Measurements from ENCODE around the gene NTF3.

The NTF3 gene

GRCh38 chr12:5522432-5523335, 90.8 kb downstream of the NTF3 start:
- H3K36me3 ChIP-seq (ENCODE audit: low read depth) = no peaks in the 10 kb centered on the region
- no peak for TF ChIP-seq CTCF (IDR thresholded peaks at IDR 0.05; ENCODE audit: poor library complexity, severe bottlenecking)
- DNase-seq (ENCODE audit: low spot score) (no peak), ATAC-seq (ENCODE audit: low read depth) (no peak)
- no peak overlapping the region for H3K27ac ChIP-seq (ENCODE audit: poor library complexity, severe bottlenecking)
- H3K4me1 ChIP-seq (ENCODE audit: insufficient read depth, poor library complexity, severe bottlenecking) = no peaks in the 10 kb centered on the region
- no peaks in the 10 kb centered on the region for H3K27me3 ChIP-seq (ENCODE audit: insufficient read depth, poor library complexity, severe bottlenecking)
- no peak overlapping the region for H3K4me3 ChIP-seq (ENCODE audit: severe bottlenecking)
- H3K9me3 ChIP-seq (ENCODE audit: severe bottlenecking) = no peaks in the 10 kb centered on the region

GRCh38 chr12:5523396-5524115, 91.6 kb downstream of the NTF3 start:
- no peak for ATAC-seq (ENCODE audit: low read depth)
- no peak for TF ChIP-seq CTCF (IDR thresholded peaks at IDR 0.05; ENCODE audit: poor library complexity, severe bottlenecking)
- no peak for DNase-seq (ENCODE audit: low spot score)

GRCh38 chr12:5524116-5524768, 92.3 kb downstream of the NTF3 start:
- no peaks in the 10 kb centered on the region for H3K36me3 ChIP-seq (ENCODE audit: low read depth)
- no peak for DNase-seq (ENCODE audit: low spot score)
- no peak overlapping the region for H3K27ac ChIP-seq (ENCODE audit: poor library complexity, severe bottlenecking)
- peaks cover 7% of the 10 kb centered on the region for H3K27me3 ChIP-seq (ENCODE audit: insufficient read depth, poor library complexity, severe bottlenecking)
- H3K4me3 ChIP-seq (ENCODE audit: severe bottlenecking) = no peak overlapping the region
- H3K9me3 ChIP-seq (ENCODE audit: severe bottlenecking) = no peaks in the 10 kb centered on the region
- ATAC-seq (ENCODE audit: low read depth) = no peak
- no peaks in the 10 kb centered on the region for H3K4me1 ChIP-seq (ENCODE audit: insufficient read depth, poor library complexity, severe bottlenecking)
- no peak for TF ChIP-seq CTCF (IDR thresholded peaks at IDR 0.05; ENCODE audit: poor library complexity, severe bottlenecking)

More at GRCh38 chr12:5523396-5524115, 91.6 kb downstream of the NTF3 start:
- Histone ChIP-seq H3K4me3 (ENCODE audit: severe bottlenecking) (no peak overlapping the region), H3K36me3 (ENCODE audit: low read depth) (no peaks in the 10 kb centered on the region), H3K27ac (ENCODE audit: poor library complexity, severe bottlenecking) (no peak overlapping the region), H3K4me1 (ENCODE audit: insufficient read depth, poor library complexity, severe bottlenecking) (no peaks in the 10 kb centered on the region), H3K9me3 (ENCODE audit: severe bottlenecking) (no peaks in the 10 kb centered on the region), H3K27me3 (ENCODE audit: insufficient read depth, poor library complexity, severe bottlenecking) (no peaks in the 10 kb centered on the region)

GRCh38 chr12:5524769-5525436, 93.0 kb downstream of the NTF3 start:
- H3K4me3 ChIP-seq (ENCODE audit: severe bottlenecking) = no peak overlapping the region
- TF ChIP-seq CTCF (IDR thresholded peaks at IDR 0.05; ENCODE audit: poor library complexity, severe bottlenecking) = no peak
- peaks cover 9% of the 10 kb centered on the region for H3K27me3 ChIP-seq (ENCODE audit: insufficient read depth, poor library complexity, severe bottlenecking)
- no peak overlapping the region for H3K27ac ChIP-seq (ENCODE audit: poor library complexity, severe bottlenecking)
- DNase-seq (ENCODE audit: low spot score) = no peak
- no peaks in the 10 kb centered on the region for H3K9me3 ChIP-seq (ENCODE audit: severe bottlenecking)
- no peaks in the 10 kb centered on the region for H3K4me1 ChIP-seq (ENCODE audit: insufficient read depth, poor library complexity, severe bottlenecking)
- no peaks in the 10 kb centered on the region for H3K36me3 ChIP-seq (ENCODE audit: low read depth)
- ATAC-seq (ENCODE audit: low read depth) = no peak

Data from RWPE2 (cell line).